ENCODE data around the gene IGDCC3.

Gene IGDCC3

DNA sequence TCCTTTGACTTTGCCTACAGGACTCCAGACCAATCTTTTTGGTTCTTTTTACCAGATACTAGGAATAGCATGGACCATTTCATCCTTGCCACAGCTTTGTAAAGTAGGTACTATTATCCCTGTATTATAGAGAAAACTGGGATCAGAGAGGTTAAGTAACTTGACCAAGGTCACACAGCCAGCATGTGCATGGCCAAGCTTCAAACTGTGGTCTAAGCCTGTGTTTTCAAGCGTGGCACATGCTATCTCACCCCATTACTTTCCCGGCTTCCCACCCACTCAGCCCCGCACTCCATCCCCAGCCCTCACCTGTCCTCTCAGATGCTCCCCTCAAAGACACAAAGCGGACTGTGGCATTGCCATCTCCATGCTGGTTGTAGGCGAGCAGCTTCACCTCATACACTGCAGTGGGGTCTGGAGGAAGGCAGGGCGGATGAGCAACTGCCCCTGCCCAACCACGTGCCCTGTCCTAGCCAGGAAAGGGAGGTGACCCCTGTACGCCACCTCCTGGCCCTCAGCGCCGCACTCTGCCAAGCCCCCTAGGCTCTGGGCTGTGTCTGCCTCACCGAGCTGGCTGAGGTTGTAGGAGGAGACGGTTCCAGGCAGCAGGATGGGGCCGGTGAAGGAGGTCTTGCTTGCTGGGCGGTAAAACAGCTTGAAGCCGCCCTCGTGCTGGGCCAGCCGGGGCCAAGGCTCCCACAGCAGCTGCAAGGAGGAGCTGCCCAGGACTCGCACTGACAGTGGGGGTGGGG lies 47.6 kb downstream of the IGDCC3 start:
- in situ Hi-C loops (cut with HindIII; ENCODE audit: low sequenced_read_pairs): no loop called here

DNA sequence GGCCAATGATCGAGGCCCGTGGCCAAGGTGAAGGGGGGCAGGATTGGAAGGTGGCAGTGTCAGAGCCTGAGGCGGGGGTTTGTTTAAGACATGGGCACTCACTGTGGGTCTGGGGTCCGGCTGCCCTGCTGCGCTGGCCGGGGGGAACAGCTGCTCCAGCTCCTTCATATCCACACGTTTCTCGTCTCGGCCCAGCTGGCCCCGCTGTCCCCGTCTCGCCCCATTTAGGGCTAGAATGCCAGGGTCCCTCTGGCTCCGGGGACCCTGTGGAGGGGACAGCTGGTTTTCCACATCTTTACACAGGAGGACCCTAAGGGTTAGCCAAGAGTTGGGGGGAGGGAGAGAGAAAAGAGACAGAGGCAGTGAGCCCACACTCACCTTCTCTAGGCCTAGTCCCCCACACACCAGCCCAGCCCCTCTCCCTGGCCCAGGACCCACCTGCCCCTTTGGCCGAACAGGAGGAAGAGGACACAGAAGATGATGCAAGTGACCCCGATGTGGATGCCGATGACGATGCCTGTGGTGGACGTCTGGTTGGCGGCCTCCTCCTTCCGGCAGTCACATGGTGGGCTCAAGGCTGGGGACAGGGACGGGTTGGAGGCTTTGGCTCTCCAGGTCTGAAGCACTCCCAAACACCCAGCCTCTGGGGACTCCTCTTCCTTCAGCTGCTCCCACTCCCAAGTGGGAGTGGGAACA lies 48.4 kb downstream of the IGDCC3 start:
- in situ Hi-C loops (cut with HindIII; ENCODE audit: low sequenced_read_pairs): no loop called here

DNA sequence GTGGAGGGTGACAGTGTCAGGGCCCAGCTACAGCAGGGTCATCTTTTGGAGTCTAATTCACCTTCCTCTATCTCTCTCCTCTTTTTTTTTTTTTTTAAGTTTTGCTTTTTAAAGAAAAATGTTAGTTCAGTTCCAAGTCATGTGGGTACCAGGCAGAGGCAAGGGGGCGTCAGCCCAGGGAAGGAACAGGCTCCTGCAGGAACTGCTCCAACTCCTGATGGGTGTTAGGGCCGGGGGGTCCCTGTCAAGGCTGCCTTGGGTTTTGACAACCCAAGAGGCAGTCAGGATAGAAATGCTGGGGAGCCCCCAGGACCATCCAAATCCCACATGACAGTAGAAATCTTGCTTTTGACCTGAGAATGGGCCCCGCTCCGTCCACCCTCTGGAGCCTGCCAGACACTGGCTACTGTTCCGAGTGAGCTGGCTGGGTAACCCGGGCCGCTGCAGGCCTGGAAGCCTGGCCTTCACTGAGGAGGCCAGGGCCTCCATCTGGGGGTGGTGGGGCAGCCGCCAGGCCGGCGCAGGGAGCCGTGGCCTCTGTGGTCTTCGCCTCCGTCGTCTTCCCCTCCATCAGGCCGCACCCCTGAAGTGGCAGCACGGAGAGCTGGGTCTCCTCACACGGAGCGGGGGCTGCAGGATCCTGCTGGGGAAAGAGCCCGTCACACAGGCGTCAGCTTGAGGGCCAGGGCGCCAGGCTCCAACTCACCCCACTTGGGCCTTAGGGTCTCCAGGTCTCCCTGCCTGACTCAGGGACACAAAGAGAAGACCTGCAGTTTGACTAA lies 49.1 kb downstream of the IGDCC3 start:
- in situ Hi-C loops (cut with HindIII; ENCODE audit: low sequenced_read_pairs): no loop called here

DNA sequence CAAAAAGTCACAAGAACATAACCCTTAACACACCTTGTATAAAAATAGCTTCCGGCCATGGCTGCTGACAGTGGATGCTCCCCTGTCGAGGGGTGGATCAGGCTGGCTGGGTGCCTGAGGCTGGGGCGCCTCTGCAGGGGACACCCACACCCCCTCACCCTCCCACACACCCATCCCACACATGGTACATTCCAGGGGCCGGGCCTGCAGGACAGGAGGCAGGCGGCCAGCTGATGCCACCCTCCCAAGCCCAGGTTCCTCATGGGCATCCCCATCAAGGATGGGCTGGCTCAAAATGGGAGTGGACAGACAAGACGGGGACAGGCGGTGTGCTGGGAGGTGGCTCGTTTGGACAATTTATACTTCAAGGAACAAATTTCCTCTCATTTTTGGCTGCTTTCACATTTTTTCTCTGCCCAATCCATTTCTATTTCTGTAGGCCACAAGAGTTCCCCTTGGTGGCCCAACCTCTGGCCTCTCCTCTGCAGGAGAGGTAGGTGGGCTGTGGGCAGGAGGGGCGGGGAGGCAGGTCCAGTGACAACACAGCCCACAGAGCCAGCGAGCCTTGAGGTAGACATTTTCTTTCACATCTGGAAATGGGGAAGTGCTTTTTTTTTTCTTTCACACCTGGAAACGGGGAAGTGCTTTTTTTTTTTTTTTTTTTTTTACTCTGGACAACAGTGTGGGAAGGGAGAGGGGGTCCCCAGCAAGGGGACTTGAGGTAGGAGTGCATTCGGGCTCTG lies 50.0 kb downstream of the IGDCC3 start:
- in situ Hi-C loops (cut with HindIII; ENCODE audit: low sequenced_read_pairs): no loop called here

DNA sequence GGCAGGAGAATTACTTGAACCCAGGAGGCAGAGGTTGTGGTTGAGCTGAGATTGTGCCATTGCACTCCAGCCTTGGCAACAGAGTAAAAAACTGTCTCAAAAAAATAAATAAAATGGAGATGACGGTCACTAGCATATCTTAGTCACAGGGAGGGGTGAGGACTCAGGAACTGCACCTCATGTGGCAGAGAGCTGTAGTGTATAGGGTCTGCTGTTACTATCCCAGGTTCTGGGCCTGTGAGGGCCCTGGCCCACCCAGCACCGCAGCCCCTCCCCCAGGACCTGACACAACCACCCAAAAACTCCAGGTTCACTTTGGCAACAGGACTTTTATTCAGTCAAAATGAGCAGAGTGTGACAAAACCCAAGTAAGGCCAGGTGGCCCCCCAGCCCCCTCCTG lies 51.0 kb downstream of the IGDCC3 start:
- in situ Hi-C loops (cut with HindIII; ENCODE audit: low sequenced_read_pairs): no loop called here

DNA sequence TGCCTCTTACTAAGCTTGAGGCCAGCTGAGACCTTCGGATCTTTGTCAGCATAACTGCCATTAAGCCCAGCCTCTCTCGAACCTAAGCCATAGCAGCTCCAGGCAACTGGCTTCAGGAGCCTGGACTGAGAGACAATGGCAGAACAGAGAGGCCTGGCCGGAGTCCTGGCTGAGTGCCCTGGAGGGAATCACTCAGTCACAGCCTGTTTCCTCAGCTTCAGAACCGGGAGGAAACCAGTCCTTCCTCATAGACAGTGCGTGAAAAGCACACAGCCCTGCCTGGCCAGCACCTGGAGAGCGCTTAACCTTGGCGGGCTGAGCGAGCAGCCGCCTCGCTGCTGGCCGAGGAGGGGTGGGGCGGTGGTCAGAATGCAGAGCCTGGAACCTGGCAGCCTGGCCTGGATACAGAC lies 51.7 kb downstream of the IGDCC3 start:
- in situ Hi-C loops (cut with HindIII; ENCODE audit: low sequenced_read_pairs): no loop called here

DNA sequence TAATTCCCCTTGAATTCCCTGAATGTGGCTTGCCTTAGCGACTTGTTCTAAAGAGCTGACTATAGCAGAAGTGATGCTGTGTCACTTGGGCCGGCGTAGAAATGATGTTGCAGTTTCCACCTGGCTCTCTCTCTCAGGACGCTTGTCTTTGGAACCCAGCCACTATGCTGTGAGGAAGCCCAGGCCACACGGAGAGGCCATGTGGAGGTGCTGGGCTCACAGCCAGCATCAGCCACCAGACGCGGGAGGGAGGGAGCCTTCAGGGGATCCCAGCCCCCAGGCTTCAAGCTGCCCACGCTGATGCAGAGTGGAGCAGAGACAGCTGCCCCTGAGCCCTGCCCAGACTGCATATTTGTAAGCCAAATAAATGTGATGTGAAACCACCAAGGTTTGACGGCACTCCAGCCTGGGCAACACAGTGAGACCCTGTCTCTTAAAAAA lies 54.7 kb downstream of the IGDCC3 start:
- in situ Hi-C loops (cut with HindIII; ENCODE audit: low sequenced_read_pairs): no loop called here

DNA sequence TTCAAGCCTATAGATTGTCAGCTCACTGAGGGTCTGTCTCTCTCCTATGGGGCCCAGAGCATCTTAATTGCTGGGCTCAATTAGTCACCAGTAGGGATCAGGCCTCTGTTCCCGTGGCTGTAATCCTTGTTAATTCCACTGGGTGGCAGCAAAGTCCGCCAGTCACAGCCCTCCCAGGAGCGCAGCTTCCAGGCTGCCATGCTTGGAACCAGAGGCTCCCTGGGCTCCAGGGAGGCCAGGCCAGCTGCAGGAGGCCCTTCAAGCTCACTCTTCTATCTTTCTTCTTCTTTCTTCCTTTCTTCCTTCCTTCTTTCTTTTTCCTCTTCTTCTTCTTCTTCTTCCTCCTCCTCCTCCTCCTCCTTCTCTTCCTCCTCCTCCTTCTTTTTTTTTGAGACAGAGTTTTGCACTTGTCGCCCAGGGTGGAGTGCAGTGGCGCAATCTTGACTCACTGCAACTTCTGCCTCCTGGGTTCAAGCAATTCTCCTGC lies 58.9 kb downstream of the IGDCC3 start:
- in situ Hi-C loops (cut with HindIII; ENCODE audit: low sequenced_read_pairs): no loop called here

DNA sequence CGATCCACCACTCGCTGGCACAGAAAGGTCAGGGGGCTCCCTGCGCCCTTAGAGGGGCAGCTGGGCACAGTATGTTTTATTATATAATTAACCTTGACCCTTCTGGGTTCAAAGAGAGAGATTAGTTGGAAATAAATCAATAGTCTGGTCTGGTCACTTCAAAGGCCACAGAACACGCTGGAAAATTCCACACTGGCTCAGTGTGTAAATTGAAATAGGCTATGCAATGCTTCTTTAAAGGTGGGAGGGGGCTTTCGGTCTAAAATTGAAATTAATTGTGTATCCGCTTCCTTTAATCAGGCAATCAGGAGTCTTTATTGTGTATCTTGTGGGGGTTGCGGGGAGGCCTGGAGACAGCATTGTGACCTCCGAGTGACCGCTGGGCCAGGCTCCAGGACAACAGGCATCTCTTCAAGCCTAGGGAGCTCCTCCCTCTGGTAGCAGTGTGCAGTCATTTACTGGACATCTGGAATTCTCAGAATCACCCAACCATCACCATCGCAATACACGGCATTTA lies 65.3 kb downstream of the IGDCC3 start:
- in situ Hi-C loops (cut with HindIII; ENCODE audit: low sequenced_read_pairs): no loop called here

DNA sequence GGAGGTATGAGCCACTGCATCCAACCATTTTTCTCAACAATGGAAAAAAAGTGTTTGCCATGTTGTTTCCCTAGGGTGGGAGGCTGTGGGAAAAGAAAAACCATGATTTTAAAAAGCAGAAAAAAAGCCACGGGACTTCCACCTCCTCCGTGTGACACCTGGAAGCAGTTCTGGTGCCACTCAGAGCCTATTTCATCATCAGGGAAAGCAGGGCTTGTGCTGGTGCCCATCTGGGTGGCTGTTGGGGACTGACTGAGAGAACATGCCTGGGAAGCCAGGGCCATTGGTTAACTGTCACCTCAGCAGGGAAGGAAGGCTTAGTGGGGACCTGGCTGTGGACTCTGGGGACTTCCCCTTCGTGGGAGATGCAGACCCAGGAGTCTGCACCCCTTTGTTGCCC lies 66.0 kb downstream of the IGDCC3 start:
- in situ Hi-C loops (cut with HindIII; ENCODE audit: low sequenced_read_pairs): no loop called here

DNA sequence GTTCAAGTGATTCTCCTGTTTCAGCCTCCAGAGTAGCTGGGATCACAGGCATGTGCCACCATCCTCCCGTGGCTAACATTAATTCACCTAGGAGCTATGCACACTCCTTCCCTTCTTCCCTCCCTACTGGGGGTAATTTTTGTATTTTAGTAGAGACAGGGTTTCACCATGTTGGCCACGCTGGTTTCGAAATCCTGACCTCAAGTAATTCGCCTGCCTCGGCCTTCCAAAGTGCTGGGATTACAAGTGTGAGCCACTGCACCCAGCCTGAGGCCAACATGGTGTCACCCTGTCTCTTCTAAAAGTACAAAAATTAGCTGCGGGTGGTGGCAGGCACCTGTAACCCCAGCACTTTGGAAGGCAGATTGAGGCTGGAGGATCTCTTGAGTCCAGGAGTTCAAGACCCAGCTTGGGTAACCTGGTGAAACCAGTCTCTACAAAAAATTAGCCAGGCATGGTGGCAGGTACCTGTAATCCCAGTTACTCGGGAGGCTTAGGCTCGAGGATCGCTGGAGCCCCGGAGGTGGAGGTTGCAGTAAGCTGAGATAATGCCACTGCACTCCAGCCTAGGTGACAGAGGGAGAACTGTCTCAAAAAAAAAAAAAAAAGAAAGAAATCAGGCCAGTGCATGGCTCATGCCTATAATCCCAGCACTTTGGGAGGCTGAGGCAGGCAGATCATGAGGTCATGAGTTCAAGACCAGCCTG lies 67.2 kb downstream of the IGDCC3 start:
- in situ Hi-C loops (cut with HindIII; ENCODE audit: low sequenced_read_pairs): no loop called here

DNA sequence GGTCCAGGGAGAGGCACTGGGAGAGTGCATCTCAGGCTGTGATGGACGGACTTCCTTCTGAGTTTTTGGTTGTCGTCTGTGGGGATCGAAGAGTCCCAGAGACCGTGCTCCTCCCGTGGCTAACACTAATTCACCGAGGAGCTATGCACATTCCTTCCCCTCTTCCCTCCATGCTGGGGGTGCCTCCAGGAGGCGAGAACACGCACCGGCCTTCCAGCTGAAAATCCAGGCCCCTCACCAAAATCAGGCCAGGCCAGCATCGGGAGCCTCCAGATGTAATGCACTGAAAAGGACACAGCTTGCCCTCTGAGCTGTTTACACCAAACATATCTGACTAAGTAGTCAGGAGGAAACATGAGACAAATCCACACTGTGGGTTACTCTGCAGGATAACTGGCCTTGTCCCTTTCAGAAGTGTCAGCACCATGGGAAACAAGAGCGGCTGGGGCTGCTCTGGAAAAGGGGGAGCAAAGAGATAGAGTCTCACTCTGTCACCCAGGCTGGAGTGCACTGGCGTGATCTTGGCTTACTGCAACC lies 67.9 kb downstream of the IGDCC3 start:
- in situ Hi-C loops (cut with HindIII; ENCODE audit: low sequenced_read_pairs): no loop called here

DNA sequence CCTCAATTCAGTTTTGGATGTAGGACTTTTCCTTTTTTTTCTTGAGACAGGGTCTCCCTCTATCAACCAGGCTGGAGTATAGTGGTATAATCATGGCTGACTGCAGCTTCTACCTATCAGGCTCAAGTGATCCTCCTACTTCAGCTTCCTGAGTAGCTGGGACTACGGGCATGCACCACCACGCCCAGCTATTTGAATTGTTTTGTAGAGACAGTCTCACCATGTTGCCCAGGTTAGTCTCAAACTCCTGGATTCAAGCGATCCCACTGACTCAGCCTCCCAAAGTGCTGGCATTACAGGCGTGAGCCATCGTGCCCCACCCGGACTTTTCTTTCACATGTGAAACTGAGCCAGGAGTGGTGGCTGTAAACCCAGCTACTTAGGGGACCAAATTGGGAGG lies 69.8 kb downstream of the IGDCC3 start:
- in situ Hi-C loops (cut with HindIII; ENCODE audit: low sequenced_read_pairs): no loop called here

DNA sequence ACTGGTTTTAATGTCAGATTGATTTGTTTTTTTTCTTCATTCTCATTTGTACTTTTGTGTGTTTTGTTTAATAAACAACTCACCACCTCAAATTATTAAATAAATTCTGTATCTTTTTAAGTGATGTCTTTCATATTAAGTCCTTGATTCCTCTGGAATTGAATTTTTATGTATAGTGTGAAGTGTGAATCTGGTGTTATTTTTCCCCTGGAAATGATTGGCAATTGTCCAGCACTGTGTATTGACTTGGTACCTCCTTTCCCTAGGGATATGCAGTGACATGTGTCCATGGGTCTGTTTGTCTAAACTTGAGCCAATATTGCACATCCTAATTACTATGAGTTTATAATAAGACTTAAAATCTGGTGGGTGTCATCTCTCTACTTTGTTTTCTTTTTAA lies 71.3 kb downstream of the IGDCC3 start:
- in situ Hi-C loops (cut with HindIII; ENCODE audit: low sequenced_read_pairs): no loop called here

DNA sequence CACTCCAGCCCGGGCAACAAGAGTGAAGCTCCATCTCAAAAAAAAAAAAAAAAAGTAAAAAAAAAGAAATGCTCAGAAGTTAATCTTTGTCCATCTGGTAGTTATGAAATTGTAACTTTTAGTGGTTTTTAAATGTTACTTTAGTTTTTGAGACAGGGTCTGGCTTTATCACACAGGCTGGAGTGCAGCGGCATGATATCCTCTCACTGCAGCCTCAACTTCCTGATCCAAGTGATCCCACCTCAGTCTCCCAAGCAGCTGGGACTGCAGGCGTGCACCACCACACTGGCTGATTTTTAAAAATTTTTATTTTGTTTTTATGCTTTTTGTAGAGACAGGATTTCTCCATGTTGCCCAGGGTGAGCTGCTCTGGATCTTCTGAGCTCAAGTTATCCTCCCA lies 72.0 kb downstream of the IGDCC3 start:
- in situ Hi-C loops (cut with HindIII; ENCODE audit: low sequenced_read_pairs): no loop called here

DNA sequence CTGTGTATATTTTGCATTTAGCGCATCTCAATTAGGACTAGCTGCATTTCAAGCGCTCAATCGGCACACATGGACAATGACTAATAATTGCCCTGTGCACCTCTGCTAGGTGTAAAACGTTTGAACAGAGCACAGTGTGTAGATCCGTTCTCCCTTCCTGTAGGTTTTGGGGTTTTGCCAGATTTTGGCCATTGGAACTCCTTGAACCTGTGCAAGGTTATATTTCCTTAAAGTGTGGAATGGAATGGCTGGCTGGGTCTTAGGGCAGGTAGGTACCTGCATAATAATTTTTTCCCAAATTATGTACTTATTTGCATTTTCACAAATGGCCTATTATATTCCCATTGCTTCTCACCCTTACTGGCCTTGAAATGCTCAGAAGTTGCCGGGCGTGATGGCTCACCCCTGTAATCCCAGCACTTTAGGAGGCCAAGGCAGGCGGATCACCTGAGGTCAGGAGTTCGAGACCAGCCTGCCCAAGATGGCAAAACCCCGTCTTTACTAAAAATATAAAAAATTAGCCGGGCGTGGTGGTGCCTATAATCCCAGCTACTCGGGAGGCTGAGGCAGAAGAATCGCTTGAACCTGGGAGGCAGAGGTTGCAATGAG lies 72.5 kb downstream of the IGDCC3 start:
- in situ Hi-C loops (cut with HindIII; ENCODE audit: low sequenced_read_pairs): no loop called here

DNA sequence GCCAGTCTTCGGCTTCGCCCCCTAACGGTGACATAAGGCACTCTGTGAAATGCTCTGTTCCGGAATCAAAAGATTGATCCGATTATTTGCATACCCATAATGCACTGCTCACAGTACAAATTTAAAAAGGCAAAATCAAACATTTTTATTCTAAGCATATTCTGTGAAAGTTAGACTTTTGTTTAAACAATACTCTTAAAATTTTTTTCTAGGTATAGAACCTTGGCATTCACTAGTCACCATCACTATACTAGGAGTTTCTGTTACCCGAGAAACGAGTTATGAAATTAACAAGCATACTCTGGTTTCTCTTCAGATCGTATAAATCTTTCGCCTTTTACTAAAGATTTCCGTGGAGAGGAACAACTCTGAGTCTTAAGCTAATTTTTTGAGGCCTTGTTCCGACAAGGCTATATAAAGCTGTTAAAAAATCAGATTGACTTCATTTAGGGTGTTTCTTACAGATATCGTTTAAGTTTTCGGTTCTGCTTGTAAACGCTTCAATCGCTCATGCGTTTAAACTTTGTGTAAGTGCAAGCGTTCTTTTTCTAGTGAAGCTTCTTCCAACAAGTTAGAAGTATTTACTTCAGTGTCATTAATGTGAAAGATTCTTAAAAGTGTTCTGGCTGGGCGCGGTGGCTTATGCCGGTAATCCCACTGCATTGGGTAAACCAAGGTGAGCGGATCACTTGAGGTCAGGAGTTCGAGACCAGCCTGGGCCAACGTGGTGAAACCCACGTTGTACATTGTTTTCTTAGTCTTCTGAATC lies 73.2 kb downstream of the IGDCC3 start, which contains the start of gene RNU5B-1:
Gene RNU5B-1, plus strand, starts transcription at position 297 of the 769 bp plus-strand sequence.
- in situ Hi-C loops (cut with HindIII; ENCODE audit: low sequenced_read_pairs): no loop called here

DNA sequence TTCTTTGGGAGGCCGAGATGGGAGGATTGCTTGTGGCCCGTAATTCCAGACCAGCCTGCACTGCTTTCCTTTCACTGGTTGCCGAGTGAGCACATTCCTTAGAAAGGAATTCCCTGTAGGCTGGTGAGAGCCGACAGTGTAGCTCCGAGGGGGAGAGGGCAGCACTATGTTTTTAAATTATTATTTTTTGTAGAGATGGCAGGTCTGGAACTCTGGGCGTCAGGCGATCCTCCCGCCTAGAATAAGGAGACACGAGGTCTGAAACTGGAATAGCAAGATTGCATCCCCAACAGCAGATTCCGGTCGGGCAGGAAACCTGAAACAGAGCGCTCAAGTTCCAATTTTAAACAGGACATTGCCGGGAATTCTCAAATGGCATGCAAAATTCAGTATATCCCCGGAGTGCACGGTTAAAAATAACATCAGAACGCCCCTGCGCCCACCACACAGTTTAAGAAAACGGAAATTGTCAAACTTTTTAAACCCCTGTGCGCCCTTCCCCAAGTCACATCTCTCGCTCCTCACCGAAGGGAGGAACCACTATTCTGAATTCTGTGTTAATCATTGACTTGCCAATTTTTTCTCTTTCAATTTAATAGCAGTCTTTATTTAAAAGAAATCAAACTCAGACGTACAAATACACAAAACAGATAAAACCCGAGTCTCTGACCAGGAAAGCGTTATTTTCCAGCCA lies 74.0 kb downstream of the IGDCC3 start:
- in situ Hi-C loops (cut with HindIII; ENCODE audit: low sequenced_read_pairs): no loop called here
